HG03095 (cell line): Measurements from ENCODE around the gene ENHO.

ENCODE experiments used
- ATAC-seq: cut with Tn5 transposase; IDR thresholded peaks from one replicate; pipeline ENCODE4 v1.9.1; 2021; ENCODE audit warnings: moderate library complexity; ENCODE audit not compliant: unreplicated experiment

Gene ENHO

DNA sequence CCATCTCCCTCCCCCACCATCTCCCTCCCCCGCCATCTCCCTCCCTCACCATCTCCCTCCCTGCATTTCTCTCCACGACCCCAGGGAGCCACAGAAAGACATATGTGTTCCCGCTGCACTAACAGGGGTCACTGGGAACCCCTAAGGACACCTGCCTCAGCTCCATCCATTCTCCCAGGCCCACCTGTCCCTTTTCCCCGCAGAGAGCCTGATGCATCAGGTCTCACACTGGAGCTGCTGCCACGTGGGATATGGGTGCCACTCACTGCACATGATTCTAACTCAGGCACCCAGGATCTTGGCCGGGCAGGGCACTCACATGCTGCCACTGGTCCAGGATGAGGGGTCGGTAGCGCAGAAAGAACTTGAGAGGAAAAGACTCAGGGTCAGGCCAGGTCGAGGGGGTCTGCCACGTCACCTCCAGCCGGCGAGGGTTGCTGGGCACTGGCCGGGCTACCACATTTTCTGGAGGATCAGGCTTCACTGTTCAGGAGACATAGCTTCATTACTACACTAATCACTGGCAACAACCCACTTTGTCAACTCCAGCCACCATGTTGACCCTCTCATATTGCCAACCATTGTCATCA is 33.2 kb upstream of the ENHO start:
- no peak for ATAC-seq

DNA sequence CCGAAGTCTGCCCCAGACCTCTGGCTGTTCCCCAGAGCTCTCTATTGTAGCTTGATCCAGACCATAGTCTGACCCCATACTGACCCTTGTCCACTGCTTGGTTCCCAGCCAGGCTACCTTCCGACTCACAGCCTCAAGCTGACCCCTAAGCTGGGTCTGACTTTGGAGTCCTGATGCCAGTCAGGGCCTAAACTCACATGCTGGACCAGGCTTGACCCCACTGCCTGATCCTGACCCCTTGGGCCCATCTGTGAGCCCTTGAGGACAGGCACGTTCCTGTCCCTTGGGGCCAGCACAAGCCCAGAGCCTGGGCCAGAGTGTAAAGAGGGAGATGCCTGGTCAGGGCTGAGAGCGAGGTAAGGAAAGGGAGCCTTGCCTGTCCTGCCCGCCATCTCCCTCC is 32.7 kb upstream of the ENHO start:
- ATAC-seq, result no peak

DNA sequence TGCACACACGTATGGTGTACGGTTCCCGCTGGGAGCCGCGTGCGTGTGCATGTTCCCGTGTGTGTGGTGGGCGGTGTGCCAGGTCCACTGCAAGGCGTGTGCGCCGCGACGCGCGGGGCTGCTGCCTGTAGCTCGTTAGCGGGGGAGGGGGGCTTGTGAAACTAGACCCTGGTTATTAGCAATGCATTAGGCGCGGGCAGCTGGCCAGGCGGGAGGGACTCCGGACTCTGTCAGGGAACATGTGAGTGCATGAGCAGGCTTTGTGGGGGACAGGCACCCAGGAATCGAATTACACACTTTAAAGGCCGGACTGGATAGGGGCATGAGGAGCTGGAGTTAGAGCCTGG is 32.2 kb upstream of the ENHO start:
- no peak for ATAC-seq

DNA sequence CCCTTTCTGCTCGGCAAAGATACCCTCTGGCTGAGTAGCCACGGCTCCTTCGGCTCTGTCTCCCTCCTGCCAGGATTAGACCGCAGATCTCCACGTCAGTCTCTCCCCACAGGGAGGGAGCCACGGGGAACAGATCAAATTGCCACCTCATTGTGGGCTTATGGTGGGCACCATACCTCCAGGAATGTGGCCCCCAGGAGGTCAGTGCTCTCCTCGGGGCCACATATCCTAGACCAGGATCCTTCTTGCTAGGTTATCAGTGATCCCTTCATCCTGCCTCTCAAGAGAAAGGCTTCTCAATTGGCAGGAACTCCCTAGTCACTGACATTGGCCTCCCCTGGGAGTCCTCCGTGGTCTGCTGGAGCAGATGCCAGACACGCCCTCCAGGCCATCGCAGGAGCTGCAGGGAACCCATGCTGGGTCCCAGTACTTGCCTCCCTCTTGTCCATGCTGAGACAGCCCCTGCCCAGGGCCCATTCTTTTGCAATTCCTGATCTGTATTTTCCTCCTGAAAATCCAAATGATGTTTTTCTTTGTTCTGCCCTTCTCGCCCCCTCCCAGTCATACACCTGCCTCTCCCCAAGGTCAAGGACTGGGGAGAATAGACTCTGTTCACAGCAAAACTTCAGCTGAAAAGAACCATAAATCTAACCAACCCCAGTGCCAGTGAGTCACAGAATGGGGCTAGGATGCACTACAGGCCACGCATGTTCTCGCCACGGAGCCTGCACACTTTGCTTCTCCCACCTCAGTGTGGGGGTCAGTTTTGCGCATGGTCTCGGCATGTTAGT is 31.6 kb upstream of the ENHO start:
- ATAC-seq, result no peak

DNA sequence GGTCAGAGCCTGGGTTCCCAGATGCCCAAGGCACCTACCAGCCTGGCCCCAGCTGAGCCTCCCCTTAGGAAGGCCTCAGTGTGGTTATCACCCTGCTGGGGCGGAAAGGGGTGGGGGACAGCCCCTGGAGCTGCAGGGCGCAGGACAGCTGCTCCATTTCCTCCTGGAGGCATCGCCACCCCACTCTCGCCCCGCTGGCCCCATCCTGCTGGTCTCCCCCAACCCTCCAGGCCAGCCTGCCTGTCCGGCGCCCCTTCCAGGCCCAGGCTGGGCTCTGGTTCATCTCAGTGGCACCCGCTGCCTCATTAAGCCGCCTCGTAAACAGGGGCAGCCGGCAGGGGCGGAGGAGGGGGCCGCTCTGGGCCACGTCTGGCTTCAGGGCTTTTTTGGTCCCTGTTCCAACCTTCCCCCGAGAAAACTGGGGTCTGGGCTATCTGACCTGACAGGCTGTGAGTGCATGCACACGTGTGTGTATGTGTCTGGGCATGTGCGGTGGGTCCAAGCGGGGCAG is 30.8 kb upstream of the ENHO start:
- no peak for ATAC-seq

DNA sequence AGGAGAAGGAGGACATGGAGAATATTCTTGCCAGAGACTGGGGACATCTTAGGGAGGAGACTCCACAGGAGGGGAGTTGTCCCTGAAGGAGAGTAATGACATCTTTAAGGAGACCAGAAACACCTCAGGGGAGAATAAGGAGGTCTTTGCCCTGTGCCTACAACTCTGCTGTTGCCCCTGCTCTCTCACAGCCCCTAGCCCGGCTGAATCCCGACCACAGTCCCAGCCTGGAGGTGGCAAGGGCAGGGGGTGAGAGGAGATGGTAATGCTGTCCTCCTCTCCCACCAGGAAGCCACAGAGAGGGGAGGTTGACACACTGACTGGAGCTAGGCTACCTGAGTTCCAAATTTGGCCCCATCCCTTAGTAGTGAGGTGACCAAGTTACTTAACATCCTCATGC is 30.2 kb upstream of the ENHO start:
- ATAC-seq, result no peak

DNA sequence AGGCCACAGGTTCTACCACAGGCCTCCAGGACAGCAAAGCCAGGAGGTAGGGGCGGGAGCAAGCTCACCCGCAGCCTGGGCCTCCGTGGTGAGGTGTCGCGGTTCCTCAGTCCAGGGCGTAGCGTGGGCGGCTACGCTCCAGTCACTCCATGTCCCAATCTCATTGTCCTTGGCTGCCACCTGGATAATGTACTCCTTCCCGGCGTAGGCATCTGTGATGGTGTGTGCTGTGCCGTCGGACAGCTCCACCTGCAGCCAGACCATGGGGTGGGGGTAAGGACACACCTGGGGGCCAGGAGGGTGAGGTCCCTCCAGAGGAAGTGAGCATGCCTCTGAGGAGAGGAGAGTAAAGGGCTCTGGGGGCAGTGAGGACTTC is 29.8 kb upstream of the ENHO start:
- no peak for ATAC-seq

DNA sequence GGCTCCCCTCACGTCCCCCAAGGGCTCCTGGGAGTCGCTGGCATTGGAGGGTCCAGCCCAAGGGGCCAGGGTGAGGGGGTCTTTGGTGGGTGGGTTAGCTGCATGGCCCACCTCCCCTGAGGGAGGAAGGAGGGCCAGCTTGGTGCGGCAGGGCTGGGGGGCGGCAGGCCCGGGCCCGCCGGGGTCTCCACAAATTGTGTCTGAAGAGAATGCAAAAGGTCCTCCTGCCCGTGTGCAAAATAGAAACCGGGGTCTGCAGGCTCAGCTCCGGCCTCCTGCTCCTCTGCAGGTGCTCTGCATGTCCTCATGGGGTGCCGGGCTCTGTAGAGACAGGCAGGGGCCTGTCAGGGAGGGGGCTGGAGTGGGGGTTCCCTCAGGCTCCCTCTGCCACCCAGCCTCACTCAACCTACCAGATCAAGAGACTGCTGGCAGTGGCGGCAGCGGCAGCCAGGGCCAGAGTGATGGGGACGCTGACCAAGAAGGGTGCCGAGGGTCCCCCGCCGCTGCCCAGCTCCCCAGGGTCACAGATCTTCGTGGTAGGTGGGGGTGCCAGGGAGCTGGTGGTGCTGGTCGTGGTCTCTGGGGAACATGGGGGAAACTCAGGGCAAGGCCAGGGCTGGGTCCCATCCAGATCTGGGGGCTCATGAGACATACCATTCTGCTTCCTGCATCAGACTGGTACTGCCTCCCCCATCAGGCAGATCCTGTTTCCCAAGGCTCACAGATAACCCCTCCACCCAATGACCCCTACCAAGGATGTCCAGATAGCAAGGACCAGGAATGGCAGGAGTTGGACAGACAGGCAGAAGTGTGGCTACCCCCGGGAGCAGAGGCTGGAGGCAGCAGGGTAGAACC is 29.2 kb upstream of the ENHO start:
- no peak for ATAC-seq

DNA sequence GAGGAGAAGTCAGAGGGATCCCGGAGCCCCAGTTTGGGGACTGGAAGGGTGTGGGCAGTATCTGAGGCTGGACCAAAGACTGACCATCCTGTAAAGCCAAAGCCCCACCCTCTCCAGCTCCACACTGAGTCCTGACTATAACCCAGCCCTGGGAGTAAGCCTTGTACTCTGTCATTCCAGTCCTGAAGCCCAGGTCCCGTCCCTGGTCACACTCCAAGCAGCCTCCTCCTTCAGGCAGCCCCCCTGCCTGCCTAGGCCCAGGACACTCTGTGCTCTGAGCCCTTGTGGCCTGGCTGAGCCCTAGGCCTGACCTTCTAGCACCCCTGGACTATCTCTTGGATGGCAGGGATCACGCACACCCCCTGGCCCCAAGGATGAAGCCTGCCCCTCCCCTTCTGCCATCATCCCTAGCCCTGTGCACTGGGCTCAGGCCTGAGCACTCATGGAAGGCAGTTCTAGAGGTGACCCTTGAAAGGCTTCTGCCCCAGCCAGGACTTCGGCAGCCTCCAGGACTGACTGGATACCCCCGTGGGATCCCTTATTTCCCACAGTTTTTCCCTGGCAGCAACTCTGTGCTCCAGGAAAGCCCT is 28.0 kb upstream of the ENHO start:
- no peak for ATAC-seq

DNA sequence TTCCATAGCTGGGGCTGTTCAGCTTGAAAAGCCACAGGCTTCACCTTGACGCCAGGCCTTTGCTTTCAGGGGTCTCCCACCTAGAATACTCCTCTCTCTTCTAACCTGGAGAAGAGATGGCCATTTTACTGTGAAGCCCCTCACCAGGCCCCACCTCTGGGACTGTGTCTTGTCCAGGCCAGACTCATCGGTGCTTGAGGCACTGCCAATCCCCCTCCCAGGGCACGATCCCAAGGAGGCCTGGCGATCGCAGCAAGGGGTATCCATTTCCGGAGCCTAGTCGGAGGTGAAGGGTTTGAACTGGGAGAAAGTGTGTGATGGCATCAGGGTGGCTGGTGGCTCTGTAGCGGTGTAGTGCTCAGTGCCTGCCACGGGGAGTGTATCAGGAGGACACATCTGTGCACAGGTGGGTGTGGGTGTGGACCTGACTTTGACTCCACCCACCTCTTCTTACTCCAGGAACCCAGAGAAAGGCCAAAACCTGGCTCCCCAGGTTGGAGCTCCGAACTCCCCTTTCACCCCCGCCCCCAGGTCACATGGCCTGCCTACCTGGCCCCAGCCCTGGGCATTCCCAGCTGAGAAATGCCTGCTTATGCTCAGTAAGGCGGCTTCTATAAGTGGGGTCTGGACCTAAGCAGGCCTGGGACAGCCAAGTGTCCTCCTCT is 27.4 kb upstream of the ENHO start:
- no peak for ATAC-seq

DNA sequence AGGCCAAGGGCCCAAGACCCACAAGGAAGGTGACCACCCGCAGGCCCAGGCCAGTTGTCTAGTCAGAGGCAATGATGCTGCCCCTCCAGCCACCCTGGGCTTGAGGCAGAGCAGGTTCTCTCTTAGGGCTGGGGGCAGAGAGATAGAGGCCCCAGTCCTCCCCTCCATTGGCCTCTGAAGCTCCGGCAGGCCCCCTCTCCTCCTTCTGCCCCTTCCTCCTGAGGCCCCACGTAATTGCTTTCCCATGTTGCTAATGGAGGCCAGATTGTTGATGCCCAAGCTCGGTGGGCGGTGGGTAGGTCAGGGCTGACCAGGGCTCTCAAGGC is 26.6 kb upstream of the ENHO start:
- ATAC-seq, result no peak

DNA sequence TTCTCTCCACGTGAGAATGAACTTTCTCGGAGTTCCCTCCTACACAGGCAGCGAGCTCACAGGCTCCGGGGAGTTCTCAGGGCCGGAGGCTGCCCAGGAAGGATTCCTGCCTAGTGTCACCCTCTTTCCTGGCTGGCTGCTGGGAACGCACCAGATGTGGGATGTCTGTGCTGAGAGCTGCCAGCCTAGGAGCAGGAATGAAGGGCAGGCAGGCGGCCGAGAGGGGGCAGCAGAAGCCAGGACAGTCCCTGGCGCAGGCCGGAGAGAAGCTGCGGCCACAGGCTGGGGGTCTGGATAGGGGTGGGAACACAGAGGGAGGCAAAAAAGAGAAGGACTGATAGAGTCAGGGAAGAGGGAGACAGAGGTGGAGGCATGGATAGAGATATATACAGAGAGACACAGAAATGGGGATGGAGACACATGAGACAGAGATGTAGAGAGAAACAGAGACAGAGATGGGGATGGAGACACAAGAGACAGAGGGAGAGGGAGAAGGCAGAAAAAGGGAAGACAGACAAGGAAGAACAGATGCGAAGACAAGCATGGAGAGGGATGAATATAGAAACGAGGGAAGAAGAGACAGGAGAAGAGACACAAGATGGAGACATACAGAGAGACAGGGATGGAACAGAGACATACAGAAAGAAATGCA is 25.3 kb upstream of the ENHO start:
- no peak for ATAC-seq

DNA sequence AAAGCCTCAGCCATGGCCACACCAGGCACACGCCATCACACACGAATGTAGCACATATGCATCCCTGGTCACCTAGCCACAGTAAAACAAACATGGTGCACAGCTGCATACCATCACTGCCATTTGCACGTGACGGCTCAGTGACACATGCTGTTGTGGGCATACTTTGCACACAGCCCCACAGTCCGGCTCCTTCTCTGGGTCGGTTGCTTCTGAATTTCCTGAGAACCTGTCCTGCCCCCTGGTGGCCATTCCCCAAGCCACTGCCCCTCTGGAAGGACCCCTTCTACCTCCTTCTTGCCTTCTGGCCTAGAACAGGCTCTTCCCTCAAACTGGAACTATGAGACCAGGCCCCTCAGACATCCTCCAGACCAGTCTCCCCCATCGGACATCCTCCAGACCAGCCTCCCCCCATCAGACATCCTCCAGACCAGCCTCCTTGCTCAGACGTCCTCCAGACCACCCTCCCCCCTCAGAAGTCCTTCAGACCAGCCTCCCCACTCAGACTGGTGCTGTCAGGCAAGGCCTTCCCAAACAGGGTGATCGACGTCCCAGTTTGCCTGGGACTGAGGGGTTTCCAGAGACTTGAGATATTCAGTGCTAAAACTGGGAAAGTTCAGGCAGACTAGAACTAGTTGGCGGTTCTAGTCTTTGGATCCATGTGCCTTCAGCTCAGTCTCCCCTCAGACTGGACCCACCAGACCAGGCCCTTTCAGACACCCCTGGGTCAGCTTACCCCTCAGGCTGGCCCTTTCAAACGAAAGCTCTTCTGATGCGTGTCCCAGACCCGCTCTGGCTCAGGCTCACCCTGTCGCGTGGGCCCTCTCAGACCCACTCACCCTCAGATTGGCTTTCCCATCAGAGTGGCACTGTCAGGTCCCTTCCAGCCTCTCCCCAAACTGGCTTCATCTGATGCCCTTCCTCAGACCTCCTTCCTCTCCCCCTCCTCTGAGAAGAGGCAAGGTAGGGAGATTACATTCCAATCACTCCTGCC is 24.3 kb upstream of the ENHO start:
- ATAC-seq, result no peak

DNA sequence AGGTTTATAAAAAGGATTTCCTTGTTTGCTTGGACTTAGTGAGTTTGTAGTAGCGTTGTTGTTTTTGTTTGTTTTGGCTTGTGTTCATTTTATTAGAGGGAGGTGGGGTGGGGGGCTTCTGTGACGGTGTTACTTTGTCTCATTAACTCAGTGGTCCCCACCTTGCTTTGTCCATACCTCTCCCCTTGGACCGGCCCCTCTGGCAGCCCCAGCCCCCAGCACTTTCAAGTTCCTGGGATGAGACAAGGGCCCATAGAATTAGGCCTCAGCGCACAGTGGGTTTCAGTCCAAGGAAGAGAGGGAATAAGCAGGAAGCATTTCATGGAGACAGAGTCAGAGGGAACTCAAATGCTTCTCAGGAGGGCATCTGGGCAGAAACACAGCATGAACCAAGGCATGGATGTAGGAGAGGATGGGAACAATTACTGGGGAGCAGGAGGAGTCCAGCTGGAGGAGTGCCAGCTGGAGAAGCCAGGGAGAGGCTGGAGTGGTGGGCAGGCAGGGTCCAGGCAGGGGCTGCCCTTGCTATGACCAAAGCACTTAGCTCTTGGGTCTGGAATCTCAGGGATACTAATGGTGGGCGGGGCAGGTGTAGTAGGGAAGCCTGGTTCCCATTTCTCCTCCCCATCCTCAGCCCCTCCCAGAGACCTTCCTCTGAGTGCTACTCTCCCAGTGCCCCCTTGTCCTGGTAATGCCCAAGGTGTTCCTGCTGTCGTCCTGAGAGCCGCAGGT is 23.5 kb upstream of the ENHO start:
- ATAC-seq, result no peak

DNA sequence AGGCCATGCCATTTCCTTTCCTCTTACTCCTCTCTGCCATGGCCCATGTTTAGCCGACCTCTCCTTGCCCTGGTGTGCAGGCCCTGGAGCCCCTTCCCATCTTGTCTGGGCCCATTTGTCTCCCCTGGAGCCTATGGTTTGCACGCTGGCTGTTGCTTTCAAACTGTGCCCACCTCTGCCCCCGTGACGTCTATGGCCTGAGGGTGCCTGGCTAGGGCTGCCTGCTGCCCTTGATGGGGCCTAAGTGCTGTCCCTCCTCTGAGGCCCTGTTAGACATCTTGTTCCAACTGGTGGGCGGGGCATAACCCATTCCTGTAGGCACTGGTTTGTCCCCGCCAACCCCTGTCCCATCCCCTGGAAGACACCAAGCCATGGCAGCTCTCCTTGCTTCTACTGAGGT is 22.7 kb upstream of the ENHO start:
- ATAC-seq, result no peak

DNA sequence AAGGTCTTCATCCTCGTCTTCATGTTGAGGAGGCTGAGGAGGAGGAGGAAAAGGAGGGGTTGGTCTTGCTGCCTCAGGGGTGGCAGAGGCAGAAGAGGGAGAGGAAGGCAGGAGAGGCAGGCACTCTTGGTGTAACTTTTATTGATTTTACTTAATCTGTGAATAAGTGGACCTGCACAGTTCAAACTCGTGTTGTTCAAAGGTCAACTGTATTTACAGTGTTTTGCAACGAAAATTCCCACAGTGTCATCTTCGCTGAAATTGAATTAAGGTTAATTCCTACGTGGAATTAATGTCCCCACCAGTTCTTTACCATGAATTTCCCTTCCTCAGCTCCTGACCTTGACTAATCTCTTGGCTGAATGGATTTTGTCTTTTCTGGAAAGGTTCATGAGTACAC is 21.2 kb upstream of the ENHO start:
- ATAC-seq, result no peak

DNA sequence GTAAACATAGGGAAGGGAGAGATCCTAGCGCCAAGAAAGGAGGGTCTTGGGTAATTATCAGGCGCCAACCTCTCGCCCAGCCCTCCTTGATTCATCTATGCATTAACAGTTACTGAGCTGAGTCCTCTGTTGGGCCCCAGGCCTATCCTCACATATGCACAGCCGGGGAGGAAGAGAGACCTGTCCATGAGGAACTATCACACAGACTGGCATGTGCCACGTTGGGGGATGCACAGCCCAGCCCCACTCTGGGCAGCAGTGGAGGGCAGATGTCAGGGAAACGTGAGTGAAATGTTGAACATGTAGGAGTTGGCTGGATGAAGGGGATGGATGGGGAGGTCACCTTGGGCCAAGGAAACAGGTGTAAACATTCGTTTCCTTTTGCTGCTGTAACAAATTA is 18.8 kb upstream of the ENHO start:
- ATAC-seq, result no peak

DNA sequence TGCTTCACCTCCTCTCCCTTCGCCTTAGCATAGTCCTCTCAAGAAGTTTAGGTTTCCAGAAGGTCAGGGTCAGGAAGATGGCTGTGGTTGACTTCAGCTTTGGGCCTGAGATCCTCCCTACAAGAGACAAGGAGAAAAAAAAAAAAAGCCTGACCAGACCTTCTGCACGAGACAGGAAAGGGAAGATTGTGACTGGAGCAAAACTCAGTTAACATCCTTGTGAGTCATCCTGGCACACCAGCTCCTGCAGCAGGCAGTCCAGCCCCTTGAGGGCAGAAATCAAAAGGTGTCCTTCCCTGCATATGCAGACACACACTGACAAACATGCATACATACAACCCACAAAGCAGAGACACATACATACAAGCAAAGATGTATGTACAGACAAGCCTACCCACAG is 18.0 kb upstream of the ENHO start:
- no peak for ATAC-seq

DNA sequence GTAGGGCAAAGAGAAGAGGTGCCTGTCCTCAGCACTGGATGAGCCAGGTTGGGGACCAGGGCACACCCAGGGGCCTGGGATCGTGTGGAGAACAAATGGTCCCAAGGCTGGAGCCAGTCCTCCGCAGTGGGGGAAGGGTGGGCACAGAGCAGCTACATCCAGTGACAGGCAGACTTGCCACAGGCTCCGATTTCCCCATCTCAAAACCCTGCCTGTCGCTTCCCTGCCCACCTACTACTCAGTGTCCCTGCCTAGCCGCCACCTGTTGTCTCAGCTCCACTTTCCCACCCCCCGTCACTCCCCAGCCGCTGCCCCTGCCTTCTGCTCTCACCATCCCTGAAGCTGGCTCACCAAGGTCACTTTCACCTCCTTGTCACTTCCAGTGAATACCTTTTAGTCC is 13.9 kb upstream of the ENHO start:
- no peak for ATAC-seq
